H1 (cell line): Measurements from ENCODE around the gene MDH1. TPM values are rescaled to one million over a fixed set of nuclear protein-coding genes. Genes with fewer than 3 reads are reported as not detected.

Experiments
- CTCF ChIA-PET: fragments of 300-600 bp; sonication (Branson Sonifier 250); formaldehyde crosslinking; loops from one replicate; lab custom pipeline; 2021; ENCODE audit not compliant: partially characterized antibody; lab: Charles Lee
- POLR2A ChIA-PET: fragments of 300-600 bp; sonication (Branson Sonifier 250); formaldehyde crosslinking; loops from one replicate; lab custom pipeline; 2021; ENCODE audit warnings: inconsistent platforms; ENCODE audit not compliant: partially characterized antibody; lab: Charles Lee
- DNase-seq, 2 experiments: peaks; one replicate each; pipeline versions ENCODE4 v3.0.0 to v3.0.0-alpha.2; 2010 to 2022; ENCODE audit warnings: low spot score in 2 of 2, low read depth in 1 of 2, mixed read lengths in 1 of 2
- FAIRE-seq: peaks from 2 replicates; lab custom pipeline; 2011; peaks lifted over from hg19 to GRCh38; lab: Jason Lieb, UNC
- H2AFZ ChIP-seq: 2 replicates; pipeline ENCODE4 v1.8.1; 2012; ENCODE audit warnings: low read length, inconsistent platforms
- H2AK5ac ChIP-seq: 2 replicates; pipeline ENCODE4 v1.6.1; 2013; ENCODE audit warnings: low read depth, low read length
- H2BK120ac ChIP-seq: replicated peaks from 2 replicates; pipeline ENCODE3; 2013; ENCODE audit warnings: low read depth, low read length, inconsistent platforms
- H2BK12ac ChIP-seq: 2 replicates; pipeline ENCODE4 v1.6.1; 2013; ENCODE audit warnings: low read depth, low read length
- H2BK15ac ChIP-seq: 2 replicates; pipeline ENCODE4 v1.6.1; 2013; ENCODE audit warnings: low read length
- H2BK20ac ChIP-seq: 2 replicates; pipeline ENCODE4 v1.6.1; 2013; ENCODE audit warnings: low read length
- H2BK5ac ChIP-seq: 2 replicates; pipeline ENCODE4 v1.6.1; 2013; ENCODE audit warnings: low read depth, low read length
- H3K14ac ChIP-seq: 2 replicates; pipeline ENCODE4 v1.6.1; 2013; ENCODE audit warnings: inconsistent platforms; ENCODE audit not compliant: insufficient read length
- H3K18ac ChIP-seq: 2 replicates; pipeline ENCODE4 v1.6.1; 2013; ENCODE audit warnings: low read length; ENCODE audit errors: extremely low read depth
- H3K23ac ChIP-seq: 2 replicates; pipeline ENCODE4 v1.6.1; 2013; ENCODE audit warnings: inconsistent platforms; ENCODE audit not compliant: insufficient read length
- H3K23me2 ChIP-seq: 2 replicates; pipeline ENCODE4 v1.6.1; 2013; ENCODE audit warnings: low read depth, low read length
- H3K27ac ChIP-seq: 2 replicates; pipeline ENCODE4 v1.6.1; 2011; ENCODE audit warnings: low read depth, low read length, inconsistent platforms
- H3K27me3 ChIP-seq, 4 experiments: replicated peaks in 1 of 4; 1 replicate in 1 of 4; 2 replicates in 3 of 4; pipeline versions ENCODE4 v1.6.1 to v1.8.1; 2011 to 2013; ENCODE audit warnings: low read length in 3 of 4, mild to moderate bottlenecking in 3 of 4, inconsistent platforms in 2 of 4, mixed read lengths in 2 of 4, moderate library complexity in 1 of 4; ENCODE audit not compliant: control insufficient read depth in 3 of 4, insufficient read depth in 3 of 4; ENCODE audit errors: extremely low read depth in 1 of 4
- H3K36me3 ChIP-seq, 4 experiments: 2 replicates each; pipeline versions ENCODE4 v1.6.1 to v1.8.1; 2011 to 2013; ENCODE audit warnings: mild to moderate bottlenecking in 4 of 4, low read length in 3 of 4, moderate library complexity in 2 of 4, control low read depth in 1 of 4, inconsistent platforms in 1 of 4; ENCODE audit not compliant: insufficient read depth in 4 of 4, control insufficient read depth in 2 of 4
- H3K4ac ChIP-seq: replicated peaks from 2 replicates; pipeline ENCODE3; 2013; ENCODE audit warnings: low read length, low read depth, mixed read lengths, inconsistent platforms; ENCODE audit not compliant: insufficient read length
- H3K4me1 ChIP-seq, 4 experiments: replicated peaks in 1 of 4; 1 replicate in 1 of 4; 2 replicates in 3 of 4; pipeline versions ENCODE4 v1.6.1 to v1.8.1; 2011 to 2013; ENCODE audit warnings: low read length in 3 of 4, inconsistent platforms in 2 of 4, mixed read lengths in 1 of 4; ENCODE audit not compliant: insufficient read depth in 4 of 4, control insufficient read depth in 3 of 4
- H3K4me2 ChIP-seq, 2 experiments: 2 replicates each; pipeline versions ENCODE4 v1.6.1 to v1.8.1; 2011 to 2013; ENCODE audit warnings: low read depth in 2 of 2, low read length in 2 of 2, control low read depth in 1 of 2, inconsistent platforms in 1 of 2, mild to moderate bottlenecking in 1 of 2; ENCODE audit not compliant: insufficient read depth in 1 of 2
- H3K4me3 ChIP-seq, 4 experiments: fragments of 200-600, 300-600 bp in 1 of 4; sonication (generic), shearing (Covaris generic), sonication (Bioruptor Twin) in 1 of 4; 2 replicates each; pipeline versions ENCODE4 v1.5.1 to v1.8.1; 2011 to 2016; ENCODE audit warnings: low read length in 4 of 4, low read depth in 3 of 4, control low read depth in 2 of 4, inconsistent platforms in 2 of 4, mild to moderate bottlenecking in 2 of 4, mixed read lengths in 1 of 4, moderate library complexity in 1 of 4; ENCODE audit not compliant: insufficient read depth in 2 of 4; ENCODE audit errors: extremely low read depth in 1 of 4
- H3K56ac ChIP-seq: replicated peaks from 2 replicates; pipeline ENCODE3; 2013; ENCODE audit warnings: low read depth, mild to moderate bottlenecking, mixed read lengths, low read length, inconsistent platforms; ENCODE audit not compliant: insufficient read length
- H3K79me1 ChIP-seq: 2 replicates; pipeline ENCODE4 v1.6.1; 2013; ENCODE audit warnings: low read depth, low read length, control low read depth
- H3K79me2 ChIP-seq, 2 experiments: 2 replicates each; pipeline versions ENCODE4 v1.6.1 to v1.8.1; 2012 to 2013; ENCODE audit warnings: low read length in 2 of 2, mild to moderate bottlenecking in 2 of 2, inconsistent platforms in 1 of 2; ENCODE audit not compliant: insufficient read depth in 2 of 2, control insufficient read depth in 1 of 2
- H3K9ac ChIP-seq, 4 experiments: replicated peaks in 1 of 4; 1 replicate in 1 of 4; 2 replicates in 3 of 4; pipeline versions ENCODE4 v1.6.1 to v1.8.1; 2011 to 2013; ENCODE audit warnings: low read depth in 3 of 4, low read length in 3 of 4, control low read depth in 2 of 4, mild to moderate bottlenecking in 2 of 4, moderate library complexity in 2 of 4, inconsistent platforms in 1 of 4; ENCODE audit errors: extremely low read depth in 1 of 4
- H3K9me3 ChIP-seq, 2 experiments: 2 replicates each; pipeline versions ENCODE4 v1.6.1 to v1.8.1; 2012 to 2013; ENCODE audit warnings: mild to moderate bottlenecking in 2 of 2, moderate library complexity in 2 of 2, control low read depth in 1 of 2, inconsistent platforms in 1 of 2, low read depth in 1 of 2, low read length in 1 of 2, mixed read lengths in 1 of 2; ENCODE audit not compliant: insufficient read depth in 2 of 2
- H4K20me1 ChIP-seq, 2 experiments: replicated peaks in 1 of 2; 2 replicates each; pipeline versions ENCODE3 to v1.8.1; 2011 to 2013; ENCODE audit warnings: inconsistent platforms in 2 of 2, low read length in 2 of 2, mild to moderate bottlenecking in 1 of 2; ENCODE audit not compliant: insufficient read depth in 2 of 2, control insufficient read depth in 1 of 2
- H4K5ac ChIP-seq: 2 replicates; pipeline ENCODE4 v1.6.1; 2013; ENCODE audit warnings: low read length, low read depth, mixed read lengths, inconsistent platforms; ENCODE audit not compliant: insufficient read length
- H4K8ac ChIP-seq: 2 replicates; pipeline ENCODE4 v1.8.0; 2013; ENCODE audit warnings: mild to moderate bottlenecking, moderate library complexity, low read length, inconsistent platforms; ENCODE audit not compliant: insufficient read depth; ENCODE audit errors: extremely low read depth
- H4K91ac ChIP-seq: replicated peaks from 2 replicates; pipeline ENCODE3; 2013; ENCODE audit warnings: low read length, mixed read lengths, inconsistent platforms; ENCODE audit not compliant: insufficient read length
- BRCA1 ChIP-seq: IDR thresholded peaks from 2 replicates; pipeline ENCODE4 v1.6.1; 2012; ENCODE audit warnings: low read depth, low read length, improper control_type of control experiment
- CHD1 ChIP-seq: IDR thresholded peaks from 2 replicates; pipeline ENCODE4 v1.6.1; 2012; ENCODE audit warnings: low read depth, low read length, improper control_type of control experiment
- CHD2 ChIP-seq: IDR thresholded peaks from 2 replicates; pipeline ENCODE4 v1.6.1; 2012; ENCODE audit warnings: low read length, improper control_type of control experiment
- CREB1 ChIP-seq: IDR thresholded peaks from 2 replicates; pipeline ENCODE4 v1.6.1; 2012; ENCODE audit warnings: inconsistent platforms
- CTBP2 ChIP-seq: IDR thresholded peaks from 2 replicates; pipeline ENCODE4 v1.7.0; 2011; ENCODE audit warnings: borderline replicate concordance, mild to moderate bottlenecking, moderate library complexity, mixed read lengths, low read length; ENCODE audit not compliant: insufficient read depth, insufficient read length
- EGR1 ChIP-seq: IDR thresholded peaks from 2 replicates; pipeline ENCODE4 v1.6.1; 2011; ENCODE audit warnings: low read depth, low read length, borderline replicate concordance
- HDAC6 ChIP-seq: IDR thresholded peaks from one replicate; pipeline ENCODE4 v1.7.1; 2012; ENCODE audit warnings: low read depth, mild to moderate bottlenecking, inconsistent platforms, low read length, moderate library complexity
- KDM5A ChIP-seq: fragments of 200-600 bp; IDR thresholded peaks from 2 replicates; pipeline ENCODE4 v1.7.1; 2012; ENCODE audit warnings: mild to moderate bottlenecking, low read length, inconsistent platforms, mixed read lengths
- PHF8 ChIP-seq: fragments of 200-600 bp; sonication (generic); conservative IDR thresholded peaks from 2 replicates; pipeline ENCODE4 v1.7.1; 2012; ENCODE audit warnings: low read depth, mild to moderate bottlenecking, inconsistent platforms, low read length, moderate library complexity
- POU5F1 ChIP-seq: IDR thresholded peaks from 2 replicates; pipeline ENCODE4 v1.6.1; 2011; ENCODE audit warnings: low read depth, mild to moderate bottlenecking, low read length, moderate library complexity
- RNF2 ChIP-seq: fragments of 200-900, 300-1000 bp; sonication (generic); IDR thresholded peaks from 2 replicates; pipeline ENCODE4 v1.7.1; 2016; ENCODE audit warnings: borderline replicate concordance, low read depth, mild to moderate bottlenecking, antibody characterized with exemption, low read length; ENCODE audit not compliant: poor library complexity, severe bottlenecking; ENCODE audit errors: missing control alignments
- RXRA ChIP-seq: IDR thresholded peaks from 2 replicates; pipeline ENCODE4 v1.6.1; 2011; ENCODE audit warnings: low read depth, mild to moderate bottlenecking, low read length, moderate library complexity; ENCODE audit not compliant: insufficient read depth
- SRF ChIP-seq: IDR thresholded peaks from 2 replicates; pipeline ENCODE4 v1.6.1; 2011; ENCODE audit warnings: mild to moderate bottlenecking, low read depth, low read length, moderate library complexity
- SUZ12 ChIP-seq: fragments of 200-600 bp; sonication (generic); IDR thresholded peaks from 2 replicates; pipeline ENCODE4 v1.6.1; 2012; ENCODE audit warnings: mild to moderate bottlenecking, inconsistent platforms, low read length, moderate library complexity, mixed read lengths
- TEAD4 ChIP-seq: IDR thresholded peaks from 2 replicates; pipeline ENCODE4 v1.6.1; 2012; ENCODE audit warnings: low read depth, low read length, inconsistent platforms, mixed read lengths
- ZNF274 ChIP-seq: IDR thresholded peaks from 2 replicates; pipeline ENCODE4 v1.7.0; 2012; ENCODE audit warnings: low read length, borderline replicate concordance; ENCODE audit errors: extremely low read depth
- polyA plus RNA-seq, 7 experiments: library from polyadenylated mRNA; depleted of rRNA in 3 of 7; stranded (reverse) in 5 of 7; unstranded in 2 of 7; fragments of >200 nt in 5 of 7; fragments of 200-250 nt in 2 of 7; gene quantifications; 1 replicate in 5 of 7; 2 replicates in 1 of 7; 4 replicates in 1 of 7; pipeline versions ENCODE4 v1.2.1 to v1.2.3, GENCODE V29; 2011 to 2013; ENCODE audit warnings: missing spikeins in 2 of 7, mixed read lengths in 2 of 7
- total RNA-seq: library from RNA; stranded (reverse); fragmentation: NEBNext Ultra II Directional; extraction: Animal tissue kit (Norgen Biotek cat#: 25700); gene quantifications from 2 replicates; pipeline ENCODE4 v1.2.1, GENCODE V29; 2021

Gene MDH1
- total and polyA plus RNA-seq, 2 of the 8 experiments (the other 6 are each of a cell fraction or from before 2014, with no cell fraction given) = 353 to 376 TPM

- Histone ChIP-seq H3K14ac (no peak overlapping the region), H4K20me1 (no peaks in the 10 kb centered on the region), H3K4me3 (no peak overlapping the region), H2AFZ (no peak overlapping the region), H3K27ac (no peak overlapping the region), H3K18ac (no peak overlapping the region), H3K23ac (no peak overlapping the region), H4K8ac (no peak overlapping the region), H3K9me3 (no peaks in the 10 kb centered on the region), H2BK20ac (no peak overlapping the region), H2BK120ac (peak overlapping the region; percentile 48), H2BK12ac (no peak overlapping the region), H3K23me2 (no peaks in the 10 kb centered on the region), H3K27me3 (no peaks in the 10 kb centered on the region), H3K4ac (no peak overlapping the region), H3K79me1 (no peaks in the 10 kb centered on the region; the same call in 1 of the 2 replicates), H4K91ac (no peak overlapping the region), H2BK5ac (no peak overlapping the region), H2BK15ac (no peak overlapping the region), H3K4me2 (no peak overlapping the region), H3K56ac (no peak overlapping the region), H2AK5ac (no peak overlapping the region), H3K4me1 (peaks cover 0 to 8% (median 4%) of the 10 kb centered on the region in 4 experiments; a peak in 5 of 7 replicates), H3K9ac (no peak overlapping the region), H3K36me3 (no peaks in the 10 kb centered on the region), H4K5ac (no peak overlapping the region), H3K79me2 (peaks cover 0 to 55% of the 10 kb centered on the region in 2 experiments; a peak in 2 of 4 replicates)
- CTCF ChIA-PET = interaction anchor here (0.8 to 1.3 kb wide), 2 partner anchors 13 to 82 kb away, joined by 3 to 4 read pairs; no protein-coding TSS in a partner anchor
- POLR2A ChIA-PET = interaction anchor here (2.4 kb wide), 1 partner anchor 19 kb away, joined by 10 read pairs; the partner anchor contains the start of genes MDH1 and WDPCP
- DNase-seq (no peak), FAIRE-seq (no peak)
- TF ChIP-seq CHD1 (no peak), CTBP2 (no peak), CHD2 (no peak), CREB1 (no peak), BRCA1 (no peak), SRF (no peak), PHF8 (no peak), POU5F1 (no peak), TEAD4 (no peak), KDM5A (no peak), ZNF274 (no peak), SUZ12 (no peak), RXRA (no peak), HDAC6 (no peak), RNF2 (no peak), EGR1 (no peak)
Observed at GRCh38 chr2:63569740-63570139, 19.0 kb upstream of the MDH1 start.
